Prostate gland (tissue), 2 donors: ENCODE results near the gene GSTM4.

Experiments used
- CTCF ChIP-seq, 4 experiments: fragments of 200-600 bp in 2 of 4; fragments of 450-650 bp in 2 of 4; sonication (generic) in 2 of 4; IDR thresholded peaks; 1 replicate in 3 of 4; 2 replicates in 1 of 4; pipeline ENCODE4 v1.5.1; 2016 to 2019; ENCODE audit warnings: antibody characterized with exemption in 4 of 4, mild to moderate bottlenecking in 2 of 4, moderate library complexity in 2 of 4
- POLR2A ChIP-seq: fragments of 450-650 bp; IDR thresholded peaks from one replicate; pipeline ENCODE4 v1.6.1; 2016; ENCODE audit warnings: antibody characterized with exemption, mild to moderate bottlenecking

- no peak for TF ChIP-seq CTCF (IDR thresholded peaks at IDR 0.05)
- TF ChIP-seq POLR2A, result no peak
Observed at GRCh38 chr1:109623601-109624161, 32.2 kb upstream of the GSTM4 start.
